Measurements from ENCODE around the gene CEACAM5. TPM values are rescaled to one million over a fixed set of nuclear protein-coding genes. Genes with fewer than 3 reads are reported as not detected.

CEACAM5 gene
- not detected for total RNA-seq

DNA sequence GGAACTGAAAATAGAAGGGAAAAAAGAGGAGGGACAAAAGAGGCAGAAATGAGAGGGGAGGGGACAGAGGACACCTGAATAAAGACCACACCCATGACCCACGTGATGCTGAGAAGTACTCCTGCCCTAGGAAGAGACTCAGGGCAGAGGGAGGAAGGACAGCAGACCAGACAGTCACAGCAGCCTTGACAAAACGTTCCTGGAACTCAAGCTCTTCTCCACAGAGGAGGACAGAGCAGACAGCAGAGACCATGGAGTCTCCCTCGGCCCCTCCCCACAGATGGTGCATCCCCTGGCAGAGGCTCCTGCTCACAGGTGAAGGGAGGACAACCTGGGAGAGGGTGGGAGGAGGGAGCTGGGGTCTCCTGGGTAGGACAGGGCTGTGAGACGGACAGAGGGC lies at the start of gene CEACAM5:
CEACAM5 (plus strand) TSS at position 146 of the 400 bp plus-strand sequence; CDS start at position 252, 106 bp downstream.
- peaks cover 19 to 53% (median 48%) of the 10 kb centered on the region in 3 donors for H3K27me3 ChIP-seq (ENCODE audit: control insufficient read depth in 3 of 3, insufficient read depth in 3 of 3, low read length in 3 of 3)
- no peak within 1 kb of the TSS for H3K4me3 ChIP-seq (ENCODE audit: low read length in 3 of 3)
- no peak within 1 kb of the TSS for H3K9ac ChIP-seq (ENCODE audit: low read depth in 1 of 3, low read length in 3 of 3)
- no peaks in the 10 kb centered on the region for H3K4me1 ChIP-seq (ENCODE audit: control insufficient read depth in 3 of 3, insufficient read depth in 3 of 3, low read length in 3 of 3)
- no peaks in the 10 kb centered on the region for H3K36me3 ChIP-seq (ENCODE audit: control insufficient read depth in 3 of 3, insufficient read depth in 3 of 3, low read length in 3 of 3)
- H3K9me3 ChIP-seq (ENCODE audit: control insufficient read depth in 3 of 3, low read length in 3 of 3) = peaks cover 0 to 2% (median 0%) of the 10 kb centered on the region in 3 donors
- H3K27ac ChIP-seq (ENCODE audit: low read depth, low read length) = no peak within 1 kb of the TSS

DNA sequence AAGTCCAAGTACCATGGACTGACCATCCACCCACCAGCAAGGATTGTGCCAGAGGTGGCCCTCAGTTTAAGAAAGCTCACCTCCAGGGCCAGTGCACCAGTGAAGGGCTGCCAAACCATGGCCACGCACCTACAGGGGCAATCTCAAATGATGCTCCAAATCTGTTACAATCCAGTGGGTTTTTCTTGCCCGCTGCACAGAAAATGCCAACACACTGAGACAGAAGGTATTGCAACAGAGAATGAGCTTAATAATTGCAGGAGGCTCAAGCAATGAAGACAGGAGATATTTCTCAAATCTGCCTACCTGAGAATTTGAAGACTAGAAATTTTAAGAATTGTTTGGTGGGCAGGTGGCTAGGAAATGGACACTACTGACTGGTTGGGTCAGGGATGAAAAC lies 42.4 kb upstream of the CEACAM5 start:
- Histone ChIP-seq H3K36me3 (ENCODE audit: control insufficient read depth in 3 of 3, insufficient read depth in 3 of 3, low read length in 3 of 3) (no peaks in the 10 kb centered on the region), H3K27ac (ENCODE audit: low read depth, low read length) (no peak overlapping the region), H3K27me3 (ENCODE audit: control insufficient read depth in 3 of 3, insufficient read depth in 3 of 3, low read length in 3 of 3) (peaks cover 0 to 4% (median 3%) of the 10 kb centered on the region in 3 donors), H3K4me1 (ENCODE audit: control insufficient read depth in 3 of 3, insufficient read depth in 3 of 3, low read length in 3 of 3) (no peaks in the 10 kb centered on the region), H3K4me3 (ENCODE audit: low read length in 3 of 3) (peak overlapping the region in 1 of 3 donors; percentile 38), H3K9ac (ENCODE audit: low read depth in 1 of 3, low read length in 3 of 3) (no peak overlapping the region), H3K9me3 (ENCODE audit: control insufficient read depth in 3 of 3, low read length in 3 of 3) (peaks cover 4 to 10% (median 7%) of the 10 kb centered on the region in 3 donors)

DNA sequence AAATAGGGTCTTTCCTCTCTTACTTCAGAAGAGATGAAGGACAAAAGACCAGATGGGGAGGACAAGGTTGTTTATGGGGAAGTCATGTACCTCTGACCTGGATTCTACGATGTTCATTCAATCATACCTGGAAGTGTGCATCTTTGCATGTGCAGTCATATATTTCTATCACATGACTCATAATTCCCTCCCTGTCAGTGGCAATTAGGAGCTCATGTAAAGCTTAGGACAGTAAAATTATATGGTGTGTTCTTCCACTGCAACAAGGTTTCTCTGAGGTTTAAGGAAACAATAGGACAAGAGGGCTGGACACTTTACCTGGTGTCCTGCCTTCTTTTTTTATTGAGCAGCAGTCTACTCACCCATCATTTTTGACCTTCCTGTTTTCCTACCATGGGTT lies 40.1 kb upstream of the CEACAM5 start:
- Histone ChIP-seq H3K9ac (ENCODE audit: low read depth in 1 of 3, low read length in 3 of 3) (no peak overlapping the region), H3K36me3 (ENCODE audit: control insufficient read depth in 3 of 3, insufficient read depth in 3 of 3, low read length in 3 of 3) (no peaks in the 10 kb centered on the region), H3K27ac (ENCODE audit: low read depth, low read length) (no peak overlapping the region), H3K9me3 (ENCODE audit: control insufficient read depth in 3 of 3, low read length in 3 of 3) (peaks cover 4 to 10% (median 7%) of the 10 kb centered on the region in 3 donors), H3K4me1 (ENCODE audit: control insufficient read depth in 3 of 3, insufficient read depth in 3 of 3, low read length in 3 of 3) (no peaks in the 10 kb centered on the region), H3K27me3 (ENCODE audit: control insufficient read depth in 3 of 3, insufficient read depth in 3 of 3, low read length in 3 of 3) (peaks cover 0 to 7% (median 3%) of the 10 kb centered on the region in 3 donors), H3K4me3 (ENCODE audit: low read length in 3 of 3) (no peak overlapping the region)

DNA sequence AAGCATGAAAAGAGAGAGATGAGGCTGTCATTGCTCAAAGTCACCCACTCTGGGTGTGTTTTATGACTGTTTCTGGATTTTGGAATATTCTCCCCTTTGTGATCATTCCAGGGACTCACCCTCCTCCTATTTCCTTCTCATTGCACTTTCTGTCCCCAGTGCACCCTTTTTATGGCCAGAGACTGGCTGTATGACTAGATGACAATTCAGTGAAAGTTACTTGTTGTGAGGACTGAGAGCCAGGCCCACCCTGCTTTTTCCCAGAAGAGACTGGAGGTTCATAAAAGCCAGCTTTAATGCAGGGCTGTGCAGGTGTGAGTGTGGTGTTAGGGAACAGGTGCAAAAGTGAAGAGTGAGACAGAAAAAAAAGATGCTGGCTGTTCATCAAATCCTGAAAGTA lies 37.7 kb upstream of the CEACAM5 start:
- Histone ChIP-seq H3K9ac (ENCODE audit: low read depth in 1 of 3, low read length in 3 of 3) (no peak overlapping the region), H3K27ac (ENCODE audit: low read depth, low read length) (no peak overlapping the region), H3K4me3 (ENCODE audit: low read length in 3 of 3) (no peak overlapping the region), H3K36me3 (ENCODE audit: control insufficient read depth in 3 of 3, insufficient read depth in 3 of 3, low read length in 3 of 3) (no peaks in the 10 kb centered on the region), H3K9me3 (ENCODE audit: control insufficient read depth in 3 of 3, low read length in 3 of 3) (peaks cover 4 to 8% (median 7%) of the 10 kb centered on the region in 3 donors), H3K4me1 (ENCODE audit: control insufficient read depth in 3 of 3, insufficient read depth in 3 of 3, low read length in 3 of 3) (no peaks in the 10 kb centered on the region), H3K27me3 (ENCODE audit: control insufficient read depth in 3 of 3, insufficient read depth in 3 of 3, low read length in 3 of 3) (peaks cover 0 to 7% (median 3%) of the 10 kb centered on the region in 3 donors)

DNA sequence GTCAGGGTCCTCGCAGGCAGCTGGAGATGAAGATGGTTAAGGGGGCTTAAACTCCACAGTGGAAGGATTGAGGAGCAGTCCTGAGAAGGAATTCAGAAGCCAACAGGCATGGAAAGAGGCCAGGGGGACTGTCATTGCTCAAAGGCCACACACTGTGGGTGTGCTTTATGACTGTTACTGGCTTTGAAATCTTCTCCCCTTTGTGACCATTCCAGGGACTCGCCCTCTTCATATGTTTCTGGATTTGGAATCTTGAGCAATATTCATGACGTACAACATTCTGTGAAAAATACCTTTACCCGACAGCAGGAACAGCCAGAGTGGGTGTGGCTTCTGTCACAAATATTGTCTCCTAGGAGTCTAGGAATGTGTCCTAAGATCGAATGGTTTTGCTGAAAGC lies 36.9 kb upstream of the CEACAM5 start:
- no peak overlapping the region for H3K9ac ChIP-seq (ENCODE audit: low read depth in 1 of 3, low read length in 3 of 3)
- H3K27ac ChIP-seq (ENCODE audit: low read depth, low read length) = no peak overlapping the region
- H3K4me3 ChIP-seq (ENCODE audit: low read length in 3 of 3) = no peak overlapping the region
- no peaks in the 10 kb centered on the region for H3K36me3 ChIP-seq (ENCODE audit: control insufficient read depth in 3 of 3, insufficient read depth in 3 of 3, low read length in 3 of 3)
- H3K27me3 ChIP-seq (ENCODE audit: control insufficient read depth in 3 of 3, insufficient read depth in 3 of 3, low read length in 3 of 3) = peaks cover 2 to 10% (median 3%) of the 10 kb centered on the region in 3 donors
- no peaks in the 10 kb centered on the region for H3K4me1 ChIP-seq (ENCODE audit: control insufficient read depth in 3 of 3, insufficient read depth in 3 of 3, low read length in 3 of 3)
- peaks cover 0 to 8% (median 4%) of the 10 kb centered on the region in 3 donors for H3K9me3 ChIP-seq (ENCODE audit: control insufficient read depth in 3 of 3, low read length in 3 of 3)

DNA sequence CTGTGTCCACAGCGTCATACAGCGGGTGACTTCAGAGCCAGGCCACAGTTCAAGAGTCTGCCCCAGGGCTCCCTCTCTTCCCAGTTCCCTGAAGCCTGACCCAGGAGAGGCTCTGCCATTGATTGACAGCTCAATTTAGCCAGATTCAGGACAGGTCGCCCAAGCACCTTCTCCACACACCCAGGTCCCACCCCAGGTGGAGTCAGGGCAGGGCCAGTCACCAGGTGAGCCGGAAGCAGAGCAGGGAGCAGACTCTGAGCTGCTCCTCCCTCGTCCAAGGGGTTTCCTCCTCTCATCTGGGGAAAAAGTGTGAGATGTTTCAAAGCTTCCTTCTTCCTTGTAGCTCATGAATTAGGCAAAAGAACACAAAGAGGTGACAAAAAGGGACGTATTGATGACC lies 26.0 kb upstream of the CEACAM5 start:
- Histone ChIP-seq H3K27me3 (ENCODE audit: control insufficient read depth in 3 of 3, insufficient read depth in 3 of 3, low read length in 3 of 3) (peaks cover 3 to 7% (median 7%) of the 10 kb centered on the region in 3 donors), H3K9me3 (ENCODE audit: control insufficient read depth in 3 of 3, low read length in 3 of 3) (no peaks in the 10 kb centered on the region), H3K4me1 (ENCODE audit: control insufficient read depth in 3 of 3, insufficient read depth in 3 of 3, low read length in 3 of 3) (no peaks in the 10 kb centered on the region), H3K36me3 (ENCODE audit: control insufficient read depth in 3 of 3, insufficient read depth in 3 of 3, low read length in 3 of 3) (no peaks in the 10 kb centered on the region), H3K27ac (ENCODE audit: low read depth, low read length) (no peak overlapping the region), H3K4me3 (ENCODE audit: low read length in 3 of 3) (no peak overlapping the region), H3K9ac (ENCODE audit: low read depth in 1 of 3, low read length in 3 of 3) (no peak overlapping the region)

DNA sequence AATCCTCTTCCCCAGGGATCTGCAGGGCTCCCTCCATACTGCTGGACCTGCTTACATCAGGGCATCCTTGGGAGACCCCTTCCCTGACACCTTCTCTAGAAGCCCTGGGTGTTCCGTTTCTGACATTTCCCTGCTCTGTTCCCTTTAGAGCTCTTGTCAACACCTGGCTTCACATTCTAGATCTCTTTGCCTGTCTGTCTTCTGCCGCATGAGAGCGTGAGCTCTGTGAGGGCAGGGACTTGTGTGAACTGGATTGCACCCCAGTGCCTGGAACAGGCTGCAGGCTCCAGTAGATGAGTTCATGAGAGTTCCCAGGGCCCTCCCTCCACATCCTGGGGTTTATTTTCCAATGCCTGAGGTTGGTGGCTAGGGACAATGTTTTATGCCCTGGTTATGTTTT lies 21.0 kb upstream of the CEACAM5 start:
- no peaks in the 10 kb centered on the region for H3K9me3 ChIP-seq (ENCODE audit: control insufficient read depth in 3 of 3, low read length in 3 of 3)
- H3K9ac ChIP-seq (ENCODE audit: low read depth in 1 of 3, low read length in 3 of 3) = no peak overlapping the region
- no peak overlapping the region for H3K27ac ChIP-seq (ENCODE audit: low read depth, low read length)
- no peaks in the 10 kb centered on the region for H3K4me1 ChIP-seq (ENCODE audit: control insufficient read depth in 3 of 3, insufficient read depth in 3 of 3, low read length in 3 of 3)
- peaks cover 0 to 15% (median 7%) of the 10 kb centered on the region in 3 donors for H3K27me3 ChIP-seq (ENCODE audit: control insufficient read depth in 3 of 3, insufficient read depth in 3 of 3, low read length in 3 of 3)
- H3K36me3 ChIP-seq (ENCODE audit: control insufficient read depth in 3 of 3, insufficient read depth in 3 of 3, low read length in 3 of 3) = no peaks in the 10 kb centered on the region
- no peak overlapping the region for H3K4me3 ChIP-seq (ENCODE audit: low read length in 3 of 3)

DNA sequence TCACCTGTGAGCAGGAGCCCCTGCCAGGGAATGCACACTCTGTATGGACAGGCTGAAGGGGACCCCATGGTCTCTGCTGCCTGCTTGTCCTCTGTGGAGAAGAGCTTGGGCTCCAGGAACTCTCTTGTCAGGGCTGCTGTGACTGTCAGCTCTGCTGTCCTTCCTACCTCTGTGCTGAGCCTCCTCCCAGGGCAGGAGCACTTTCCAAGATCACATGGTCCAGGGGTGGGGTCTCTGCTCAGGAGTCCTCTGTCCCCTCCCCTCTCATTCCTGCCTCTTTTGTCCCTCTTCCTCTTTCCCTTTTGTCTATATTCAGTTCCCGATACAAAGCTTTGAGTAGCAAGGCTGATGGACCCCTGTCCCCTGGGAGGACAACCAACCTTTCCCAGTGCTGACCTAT lies 20.3 kb upstream of the CEACAM5 start, which contains the start of gene CEACAM7:
CEACAM7 (minus strand) TSS at position 173 of the 400 bp plus-strand sequence; CDS start at position 68, 105 bp downstream.
- H3K9me3 ChIP-seq (ENCODE audit: control insufficient read depth in 3 of 3, low read length in 3 of 3) = no peaks in the 10 kb centered on the region
- H3K27me3 ChIP-seq (ENCODE audit: control insufficient read depth in 3 of 3, insufficient read depth in 3 of 3, low read length in 3 of 3) = peaks cover 0 to 8% (median 7%) of the 10 kb centered on the region in 3 donors
- H3K27ac ChIP-seq (ENCODE audit: low read depth, low read length) = no peak within 1 kb of the TSS
- no peaks in the 10 kb centered on the region for H3K4me1 ChIP-seq (ENCODE audit: control insufficient read depth in 3 of 3, insufficient read depth in 3 of 3, low read length in 3 of 3)
- no peak within 1 kb of the TSS for H3K4me3 ChIP-seq (ENCODE audit: low read length in 3 of 3)
- no peaks in the 10 kb centered on the region for H3K36me3 ChIP-seq (ENCODE audit: control insufficient read depth in 3 of 3, insufficient read depth in 3 of 3, low read length in 3 of 3)
- no peak within 1 kb of the TSS for H3K9ac ChIP-seq (ENCODE audit: low read depth in 1 of 3, low read length in 3 of 3)

DNA sequence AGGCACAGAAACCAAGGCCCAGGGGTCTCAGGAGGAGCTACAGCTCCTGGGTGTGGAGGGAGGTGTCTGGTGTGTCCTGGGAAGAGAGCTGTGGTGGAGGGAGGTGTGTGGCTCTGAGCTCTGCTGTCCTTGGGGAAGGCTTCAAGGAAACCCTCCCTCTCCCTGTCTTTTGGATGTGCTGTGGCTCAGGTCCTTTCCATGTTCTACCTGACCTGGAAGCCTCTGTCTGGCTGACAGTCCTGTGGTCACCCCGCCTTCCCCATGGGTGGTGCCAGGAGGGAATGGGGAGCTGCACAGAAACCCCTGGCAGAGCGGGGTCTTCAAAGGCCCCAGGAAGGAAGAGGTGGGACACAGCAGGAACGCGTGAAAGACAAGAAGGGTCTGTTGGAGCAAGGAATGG lies 19.7 kb upstream of the CEACAM5 start:
- no peaks in the 10 kb centered on the region for H3K9me3 ChIP-seq (ENCODE audit: control insufficient read depth in 3 of 3, low read length in 3 of 3)

DNA sequence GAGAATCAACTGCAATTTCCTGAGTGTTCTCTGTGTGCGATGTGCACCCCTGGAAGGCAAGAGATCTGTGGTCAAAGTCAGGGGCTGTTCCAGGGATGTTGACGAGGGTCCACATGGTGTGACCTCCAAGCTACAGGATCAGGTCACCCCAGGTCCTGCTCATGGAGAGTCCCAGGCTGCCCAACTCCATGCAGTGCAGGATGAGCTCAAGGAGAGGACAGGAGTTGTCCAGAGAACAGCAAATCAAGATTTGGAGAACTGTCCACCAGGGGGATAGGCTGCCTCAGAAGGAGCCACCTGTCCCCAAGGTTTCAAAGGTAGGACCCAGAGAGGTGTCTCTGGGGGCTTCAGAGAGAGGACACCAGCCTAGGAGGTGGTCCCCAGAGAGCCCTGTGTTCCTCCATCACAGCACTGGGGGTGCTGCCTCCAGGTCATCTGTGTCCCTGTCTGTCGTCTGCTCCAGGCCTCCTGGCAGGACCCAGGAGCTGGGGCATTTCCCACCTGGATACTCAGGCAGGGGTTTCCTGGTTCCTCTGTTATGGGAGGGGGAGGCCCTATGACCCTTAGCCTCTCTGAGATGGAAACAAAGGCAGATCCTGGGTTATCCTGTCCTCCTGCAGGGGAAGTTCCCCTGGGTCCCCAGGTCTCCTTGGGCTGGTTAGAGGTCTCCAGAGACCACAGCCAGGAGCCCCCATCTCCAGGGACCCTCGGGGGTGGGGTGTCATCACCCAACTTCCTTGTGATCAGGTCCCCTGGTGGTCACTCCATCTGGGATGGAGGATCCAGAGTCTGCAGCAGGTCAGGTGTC lies 18.2 kb upstream of the CEACAM5 start:
- H3K36me3 ChIP-seq (ENCODE audit: control insufficient read depth in 3 of 3, insufficient read depth in 3 of 3, low read length in 3 of 3) = no peaks in the 10 kb centered on the region
- H3K27ac ChIP-seq (ENCODE audit: low read depth, low read length) = no peak overlapping the region
- peaks cover 0 to 13% (median 6%) of the 10 kb centered on the region in 3 donors for H3K27me3 ChIP-seq (ENCODE audit: control insufficient read depth in 3 of 3, insufficient read depth in 3 of 3, low read length in 3 of 3)
- no peaks in the 10 kb centered on the region for H3K4me1 ChIP-seq (ENCODE audit: control insufficient read depth in 3 of 3, insufficient read depth in 3 of 3, low read length in 3 of 3)
- H3K9ac ChIP-seq (ENCODE audit: low read depth in 1 of 3, low read length in 3 of 3) = no peak overlapping the region
- H3K9me3 ChIP-seq (ENCODE audit: control insufficient read depth in 3 of 3, low read length in 3 of 3) = no peaks in the 10 kb centered on the region
- no peak overlapping the region for H3K4me3 ChIP-seq (ENCODE audit: low read length in 3 of 3)

More for the DNA sequence above, 19.7 kb upstream of the CEACAM5 start:
- H3K9ac ChIP-seq (ENCODE audit: low read depth in 1 of 3, low read length in 3 of 3) = no peak overlapping the region
- no peak overlapping the region for H3K27ac ChIP-seq (ENCODE audit: low read depth, low read length)
- H3K36me3 ChIP-seq (ENCODE audit: control insufficient read depth in 3 of 3, insufficient read depth in 3 of 3, low read length in 3 of 3) = no peaks in the 10 kb centered on the region
- peaks cover 0 to 8% (median 7%) of the 10 kb centered on the region in 3 donors for H3K27me3 ChIP-seq (ENCODE audit: control insufficient read depth in 3 of 3, insufficient read depth in 3 of 3, low read length in 3 of 3)
- no peak overlapping the region for H3K4me3 ChIP-seq (ENCODE audit: low read length in 3 of 3)
- H3K4me1 ChIP-seq (ENCODE audit: control insufficient read depth in 3 of 3, insufficient read depth in 3 of 3, low read length in 3 of 3) = no peaks in the 10 kb centered on the region

All from skeletal muscle tissue (tissue), 4 donors.